Mesenteric fat pad (tissue), 1 donor: ENCODE results near the gene SFTPA2. TPM values are rescaled to one million over a fixed set of nuclear protein-coding genes. Genes with fewer than 3 reads are reported as not detected.
"Not testable (repeated sequence)": the region's sequence is repeated elsewhere in the genome, so short reads cannot be mapped to it uniquely, and the experiment has no call there.

Experiments
- DNase-seq: peaks from one replicate; pipeline ENCODE4 v3.0.0-alpha.2; 2020; ENCODE audit warnings: low spot score
- long read RNA-seq: library from polyadenylated mRNA; unstranded; transcript quantifications from one replicate; pipeline ENCODE4 v2.0.0, GENCODE V29; 2020
- total RNA-seq: library from RNA; stranded (reverse); fragmentation: NEBNext Ultra II Directional; extraction: Animal tissue kit (Norgen Biotek cat#: 25700); gene quantifications from one replicate; pipeline ENCODE4 v1.2.1, GENCODE V29; 2021
- donor health status: DM: yes; HTN: yes; CAD: no.

The SFTPA2 gene
- not detected for total RNA-seq
- long read RNA-seq = 0 reads

DNA sequence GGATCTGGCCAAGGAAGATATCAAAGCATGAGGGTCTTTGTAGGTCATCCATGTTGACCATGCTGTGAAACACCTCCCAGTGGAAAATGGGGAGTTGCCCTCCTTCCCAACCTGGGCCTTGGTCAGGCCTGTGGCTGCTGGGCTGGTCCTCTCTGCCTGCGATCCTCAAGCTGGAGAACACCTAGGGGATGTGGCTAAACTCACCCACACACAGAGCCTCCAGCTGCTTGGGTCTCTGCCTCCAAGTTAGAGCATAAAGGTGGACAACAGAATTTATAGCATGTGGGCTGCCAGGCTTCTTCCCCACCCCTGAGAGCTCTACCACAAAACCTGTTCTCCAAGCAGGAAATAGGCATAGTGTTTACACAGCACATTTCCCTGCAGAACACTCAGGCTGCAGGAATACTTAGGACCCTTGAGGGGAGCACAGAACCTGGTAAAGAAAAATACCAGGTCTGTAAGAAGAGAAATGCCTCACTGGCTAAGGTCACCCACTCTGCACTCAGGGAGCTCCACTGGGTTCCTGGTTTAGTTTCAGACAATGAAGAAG lies at the start of gene SFTPA2:
SFTPA2 (minus strand) TSS at position 248 of the 550 bp plus-strand sequence. CDS start 924 bp downstream, outside the sequence.
- DNase-seq = no peak

- peak; percentile 45 for DNase-seq
Measured at GRCh38 chr10:79608505-79609375, 48.5 kb upstream of the SFTPA2 start.

GRCh38 chr10:79605308-79605707 lies 45.1 kb upstream of the SFTPA2 start:
- no peak for DNase-seq

DNA sequence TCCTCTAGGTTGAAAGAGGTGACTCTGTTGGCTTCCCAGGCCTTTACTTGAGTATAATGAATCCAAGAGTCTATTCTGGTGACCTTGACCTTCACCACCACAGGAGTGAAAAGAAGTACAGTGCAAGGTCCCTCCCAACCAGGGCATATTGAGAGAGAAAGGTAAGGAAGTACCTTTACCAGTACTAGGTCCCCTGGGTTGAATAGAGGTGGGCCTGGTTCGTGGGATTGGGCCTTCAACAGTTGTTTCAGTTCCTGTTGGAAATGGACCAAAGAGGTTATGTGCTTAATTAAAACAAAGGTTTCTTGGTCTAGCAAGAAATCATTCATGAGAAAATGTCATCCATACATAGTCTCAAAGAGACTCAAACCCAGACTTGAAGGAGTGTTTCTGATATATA lies 44.1 kb upstream of the SFTPA2 start:
- no peak for DNase-seq

DNA sequence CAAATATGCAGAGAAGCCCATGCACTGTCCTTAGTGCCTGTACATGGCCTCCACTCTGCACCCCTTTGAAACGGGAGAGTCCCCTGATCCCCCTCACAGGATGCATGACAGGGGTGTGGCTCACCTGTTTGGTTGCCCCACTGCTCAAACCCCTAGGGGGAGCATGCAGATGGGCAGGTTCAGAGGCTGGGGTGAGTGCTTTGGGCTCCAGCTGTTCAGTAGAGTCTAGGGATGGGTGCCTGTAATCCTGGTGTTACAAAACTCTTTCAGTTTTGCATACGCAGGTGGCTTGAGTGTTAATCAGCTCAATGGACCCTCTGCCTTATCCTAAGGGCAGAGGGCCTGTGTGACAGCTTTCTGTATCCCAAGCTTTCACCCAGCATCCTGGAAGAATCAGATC lies 42.7 kb upstream of the SFTPA2 start:
- DNase-seq = no peak

DNA sequence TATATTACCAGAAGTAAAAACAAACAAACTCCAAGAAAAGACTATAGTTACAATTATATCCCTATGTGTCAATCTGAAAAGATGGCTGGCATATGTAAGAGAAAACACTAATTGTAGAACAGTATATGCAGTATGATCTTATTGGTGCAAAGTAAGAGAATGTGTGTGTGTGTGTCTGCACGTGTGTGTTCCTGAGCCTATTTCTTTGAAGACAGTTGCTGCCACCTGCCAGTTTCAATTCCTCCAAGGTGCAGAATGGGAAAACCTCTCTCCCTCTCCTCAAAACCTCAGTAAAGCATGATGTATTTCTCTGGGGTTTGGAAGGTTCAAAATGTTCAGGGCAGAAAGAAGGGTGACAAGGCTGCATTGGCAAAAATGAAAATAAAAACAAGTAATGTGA lies 41.7 kb upstream of the SFTPA2 start:
- DNase-seq = no peak

DNA sequence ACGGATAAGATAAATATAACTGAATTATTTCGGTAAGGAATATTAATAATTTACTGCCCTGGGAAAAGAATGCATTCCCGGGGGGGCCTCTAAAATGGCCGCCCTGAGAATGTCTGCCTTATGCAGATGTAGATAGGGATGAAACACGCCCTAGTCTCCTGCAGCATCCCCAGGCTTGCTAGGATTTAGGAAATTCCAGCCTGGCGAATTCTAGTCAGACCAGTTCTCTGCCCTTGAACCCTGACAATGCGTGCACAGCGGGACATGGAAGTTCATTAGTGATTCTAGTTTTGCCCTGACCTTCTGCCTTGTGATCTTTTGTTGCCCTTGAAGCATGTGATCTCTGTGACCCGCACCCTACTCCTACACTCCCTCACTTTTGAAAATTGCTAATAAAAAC lies 39.4 kb upstream of the SFTPA2 start:
- not testable (repeated sequence) for DNase-seq

GRCh38 chr10:79595510-79595909 lies 35.3 kb upstream of the SFTPA2 start:
- no peak for DNase-seq

DNA sequence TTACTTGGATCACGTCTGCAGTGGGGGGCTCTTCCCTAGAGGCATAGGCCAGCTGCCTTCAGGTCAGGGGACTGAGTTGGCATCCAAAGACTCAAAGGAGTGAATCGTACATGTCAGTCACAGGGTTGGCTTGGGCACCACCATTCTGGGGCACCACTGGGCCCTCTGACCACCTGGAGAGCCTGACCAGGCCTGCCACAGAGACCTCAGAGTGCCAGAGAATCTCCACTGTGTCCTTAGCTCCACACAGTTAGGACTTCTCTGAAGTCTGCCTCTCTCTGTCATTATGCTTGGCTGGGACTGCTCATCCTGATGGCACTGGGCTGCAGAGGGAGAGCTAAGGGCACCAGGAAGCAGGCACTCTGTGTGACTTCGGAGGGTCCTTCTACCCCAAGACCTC lies 34.4 kb upstream of the SFTPA2 start:
- not testable (repeated sequence) for DNase-seq

- no peak for DNase-seq
Measured at GRCh38 chr10:79593377-79593776, 33.2 kb upstream of the SFTPA2 start.

- no peak for DNase-seq
Measured at GRCh38 chr10:79588800-79589199, 28.6 kb upstream of the SFTPA2 start.

DNA sequence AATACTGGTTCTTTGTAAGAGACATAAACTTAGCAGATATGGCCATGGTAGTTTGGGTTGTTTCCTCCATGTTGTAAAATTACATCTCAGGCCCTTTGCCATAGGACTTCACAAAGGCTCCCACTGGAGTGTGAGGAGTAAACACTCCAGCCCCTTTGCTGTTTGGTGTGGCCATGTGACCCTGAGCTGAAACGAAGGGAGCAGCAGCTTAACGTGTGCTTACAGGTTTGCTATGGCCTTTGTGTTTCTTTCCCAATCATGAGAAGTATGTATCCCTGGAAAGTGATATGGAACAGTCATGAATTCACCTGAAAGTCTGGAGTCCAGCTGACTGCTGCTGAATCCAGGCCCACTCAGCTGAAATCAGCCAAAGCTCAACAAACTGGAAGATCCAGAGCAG lies 26.7 kb upstream of the SFTPA2 start:
- DNase-seq = no peak

DNA sequence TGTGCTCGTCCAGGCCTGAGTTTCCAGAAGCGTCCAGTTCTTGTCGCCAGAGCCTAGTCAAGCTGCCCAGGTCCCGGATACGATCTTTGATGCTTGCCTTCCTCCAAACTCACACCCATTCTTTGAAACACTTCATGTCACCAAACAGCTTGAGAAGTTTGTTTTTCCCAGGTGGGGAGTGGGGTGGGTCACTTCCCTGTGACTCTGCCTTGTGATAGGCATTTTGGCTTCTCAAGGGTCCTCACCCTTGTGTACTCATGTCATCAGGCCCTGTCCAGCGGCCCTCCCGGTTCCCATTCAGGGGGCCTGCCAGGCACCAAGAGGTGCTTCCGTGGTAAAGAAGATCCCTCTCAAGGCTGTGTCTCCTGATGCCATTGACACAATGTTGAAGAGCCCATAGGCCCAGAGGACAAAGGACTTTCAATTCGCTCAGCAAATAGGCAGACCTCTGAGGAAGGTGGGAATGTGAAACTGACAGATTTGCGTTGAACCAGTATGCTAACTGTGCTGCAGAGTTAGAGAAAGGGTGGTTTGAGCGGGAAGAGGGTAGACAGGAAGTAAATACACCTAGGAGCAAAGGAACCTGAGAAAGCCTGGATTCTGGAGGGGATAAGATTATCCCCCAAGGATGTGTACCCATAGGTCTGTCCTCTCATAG lies 25.8 kb upstream of the SFTPA2 start:
- no peak for DNase-seq

GRCh38 chr10:79583488-79584024 lies 23.3 kb upstream of the SFTPA2 start:
- DNase-seq = no peak

GRCh38 chr10:79582954-79583353 lies 22.7 kb upstream of the SFTPA2 start:
- not testable (repeated sequence) for DNase-seq

- no peak for DNase-seq
Measured at GRCh38 chr10:79582096-79582495, 21.9 kb upstream of the SFTPA2 start.

GRCh38 chr10:79581044-79581443 lies 20.8 kb upstream of the SFTPA2 start:
- DNase-seq = no peak

GRCh38 chr10:79579361-79579760 lies 19.2 kb upstream of the SFTPA2 start:
- DNase-seq = no peak

- not testable (repeated sequence) for DNase-seq
Measured at GRCh38 chr10:79570624-79571023, 10.4 kb upstream of the SFTPA2 start.

GRCh38 chr10:79563426-79563825 lies 3.2 kb upstream of the SFTPA2 start:
- no peak for DNase-seq

- no peak for DNase-seq
Measured at GRCh38 chr10:79562135-79562756, 2.0 kb upstream of the SFTPA2 start.

DNA sequence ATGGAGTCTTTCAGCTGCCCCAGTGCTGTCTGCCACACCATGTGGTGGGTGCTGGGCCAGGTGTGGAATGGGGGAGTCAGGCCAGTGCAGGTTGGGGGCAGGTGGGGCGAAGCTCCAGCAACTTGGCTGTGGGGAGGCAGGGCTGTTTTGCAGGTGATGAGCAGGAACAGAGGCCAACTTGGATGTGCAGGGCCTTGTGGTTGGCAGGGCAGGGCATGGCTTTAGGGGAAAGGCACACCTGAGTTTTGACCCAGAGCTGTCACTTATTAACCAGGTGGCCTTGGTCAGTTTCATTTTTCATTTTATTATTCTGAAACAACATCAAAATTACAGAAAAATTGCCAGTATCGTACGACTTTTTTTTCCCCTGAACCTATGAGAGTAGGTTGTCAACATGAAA lies 1.1 kb upstream of the SFTPA2 start:
- DNase-seq = no peak
